ENCODE measurements around the gene PIM1. TPM values are rescaled to one million over a fixed set of nuclear protein-coding genes. Genes with fewer than 3 reads are reported as not detected.
A peak's percentile ranks its signal among the peaks of the same experiment; 100 is the strongest.

The PIM1 gene
- total and polyA plus RNA-seq, 10 of the 15 experiments (the other 5 are each of a cell fraction or from before 2014, with no cell fraction given): 0.66 to 33.9 (median 10.2) TPM

DNA sequence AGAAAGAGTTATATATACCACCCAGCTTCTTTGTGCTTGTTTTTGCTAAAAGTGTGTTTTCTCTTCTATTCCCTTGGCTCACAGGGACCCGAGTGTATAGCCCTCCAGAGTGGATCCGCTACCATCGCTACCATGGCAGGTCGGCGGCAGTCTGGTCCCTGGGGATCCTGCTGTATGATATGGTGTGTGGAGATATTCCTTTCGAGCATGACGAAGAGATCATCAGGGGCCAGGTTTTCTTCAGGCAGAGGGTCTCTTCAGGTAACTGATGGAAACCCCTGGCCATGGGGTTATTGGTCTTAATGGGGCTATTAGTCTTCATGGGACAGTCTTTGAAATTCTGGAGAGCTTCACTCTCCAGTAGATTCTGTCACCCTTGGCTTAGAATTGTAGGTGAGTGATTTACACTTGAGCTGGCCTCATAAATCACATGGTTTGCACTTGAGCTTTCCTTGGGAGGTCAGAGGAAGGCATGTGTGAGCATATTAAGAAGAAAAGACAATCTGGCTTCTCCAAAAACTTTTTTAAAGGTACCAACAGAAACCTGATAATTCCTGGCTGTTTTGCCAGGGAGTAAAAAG, 3.0 kb downstream of the PIM1 start (continued):
- TF ChIP-seq MEF2B (IDR thresholded peaks at IDR 0.05; ENCODE audit: partially characterized antibody, poor library complexity, severe bottlenecking) (no peak), RAD21 (IDR thresholded peaks at IDR 0.05; ENCODE audit: insufficient read depth, low read depth, low read length) (no peak), WRNIP1 (IDR thresholded peaks at IDR 0.05; ENCODE audit: borderline replicate concordance, low read depth, low read length) (no peak), ZSCAN29 (IDR thresholded peaks at IDR 0.05) (no peak)
- TF ChIP-seq, protein P1, sequence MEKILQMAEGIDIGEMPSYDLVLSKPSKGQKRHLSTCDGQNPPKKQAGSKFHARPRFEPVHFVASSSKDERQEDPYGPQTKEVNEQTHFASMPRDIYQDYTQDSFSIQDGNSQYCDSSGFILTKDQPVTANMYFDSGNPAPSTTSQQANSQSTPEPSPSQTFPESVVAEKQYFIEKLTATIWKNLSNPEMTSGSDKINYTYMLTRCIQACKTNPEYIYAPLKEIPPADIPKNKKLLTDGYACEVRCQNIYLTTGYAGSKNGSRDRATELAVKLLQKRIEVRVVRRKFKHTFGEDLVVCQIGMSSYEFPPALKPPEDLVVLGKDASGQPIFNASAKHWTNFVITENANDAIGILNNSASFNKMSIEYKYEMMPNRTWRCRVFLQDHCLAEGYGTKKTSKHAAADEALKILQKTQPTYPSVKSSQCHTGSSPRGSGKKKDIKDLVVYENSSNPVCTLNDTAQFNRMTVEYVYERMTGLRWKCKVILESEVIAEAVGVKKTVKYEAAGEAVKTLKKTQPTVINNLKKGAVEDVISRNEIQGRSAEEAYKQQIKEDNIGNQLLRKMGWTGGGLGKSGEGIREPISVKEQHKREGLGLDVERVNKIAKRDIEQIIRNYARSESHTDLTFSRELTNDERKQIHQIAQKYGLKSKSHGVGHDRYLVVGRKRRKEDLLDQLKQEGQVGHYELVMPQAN (conservative IDR thresholded peaks at IDR 0.05): no peak
- TF ChIP-seq, protein P2, sequence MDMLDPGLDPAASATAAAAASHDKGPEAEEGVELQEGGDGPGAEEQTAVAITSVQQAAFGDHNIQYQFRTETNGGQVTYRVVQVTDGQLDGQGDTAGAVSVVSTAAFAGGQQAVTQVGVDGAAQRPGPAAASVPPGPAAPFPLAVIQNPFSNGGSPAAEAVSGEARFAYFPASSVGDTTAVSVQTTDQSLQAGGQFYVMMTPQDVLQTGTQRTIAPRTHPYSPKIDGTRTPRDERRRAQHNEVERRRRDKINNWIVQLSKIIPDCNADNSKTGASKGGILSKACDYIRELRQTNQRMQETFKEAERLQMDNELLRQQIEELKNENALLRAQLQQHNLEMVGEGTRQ (IDR thresholded peaks at IDR 0.05; ENCODE audit: borderline replicate concordance, low read depth, low read length): no peak

DNA sequence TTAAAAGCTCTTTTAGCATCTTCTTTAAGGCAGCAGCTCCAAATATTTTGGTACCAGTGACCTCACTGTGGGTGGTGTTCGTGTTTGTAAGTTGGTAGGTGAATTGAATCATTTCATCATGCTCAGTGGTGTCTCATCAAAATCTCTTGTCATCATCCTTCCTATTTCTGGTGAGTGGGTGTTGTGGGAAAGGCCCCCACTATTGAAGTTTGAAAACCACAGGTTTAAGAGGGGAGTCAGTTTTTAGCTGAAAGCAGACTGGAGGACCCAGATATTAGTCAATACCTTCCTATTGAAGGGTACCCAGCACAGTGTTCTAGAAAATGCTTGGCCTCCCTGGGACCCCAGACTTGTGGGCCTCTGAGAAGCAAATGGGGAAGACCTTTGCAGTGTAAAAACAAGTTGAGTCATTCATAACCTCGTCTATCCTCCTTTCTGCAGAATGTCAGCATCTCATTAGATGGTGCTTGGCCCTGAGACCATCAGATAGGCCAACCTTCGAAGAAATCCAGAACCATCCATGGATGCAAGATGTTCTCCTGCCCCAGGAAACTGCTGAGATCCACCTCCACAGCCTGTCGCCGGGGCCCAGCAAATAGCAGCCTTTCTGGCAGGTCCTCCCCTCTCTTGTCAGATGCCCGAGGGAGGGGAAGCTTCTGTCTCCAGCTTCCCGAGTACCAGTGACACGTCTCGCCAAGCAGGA, 3.7 kb downstream of the PIM1 start:
- Histone ChIP-seq H4K20me1 (ENCODE audit: control insufficient read depth, insufficient read depth) (no peaks in the 10 kb centered on the region; the same call in 1 of the 2 replicates), H3K9me3 (replicated peaks; ENCODE audit: control insufficient read depth, insufficient read depth, low read length) (no peaks in the 10 kb centered on the region), H3K27ac (ENCODE audit: control insufficient read depth, insufficient read depth) (no peak overlapping the region), H3K79me2 (ENCODE audit: control insufficient read depth, insufficient read depth, low read length) (peaks cover 12% of the 10 kb centered on the region), H3K4me1 (ENCODE audit: control insufficient read depth, insufficient read depth, low read length) (peaks cover 31% of the 10 kb centered on the region), H3K4me3 (no peak overlapping the region), H3K27me3 (replicated peaks in 1 of 2; ENCODE audit: control insufficient read depth in 2 of 2, insufficient read depth in 2 of 2, low read length in 1 of 2) (no peaks in the 10 kb centered on the region), H2AFZ (ENCODE audit: control insufficient read depth, low read depth, low read length) (no peak overlapping the region), H3K4me2 (ENCODE audit: control insufficient read depth, insufficient read depth) (no peak overlapping the region), H3K36me3 (ENCODE audit: control insufficient read depth in 2 of 2, insufficient read depth in 2 of 2, low read length in 1 of 2) (peaks cover 7 to 8% of the 10 kb centered on the region in 2 experiments), H3K9ac (ENCODE audit: control insufficient read depth, insufficient read depth, low read length) (no peak overlapping the region)
- FAIRE-seq (no peak), ATAC-seq (no peak), DNase-seq (ENCODE audit: low read depth, low spot score) (no peak)
- in situ Hi-C loops (cut with MboI) (loop anchor here (5.0 to 10.0 kb wide), 3 partner anchors 121 to 409 kb away; no protein-coding TSS in a partner anchor), intact Hi-C loops (cut with micrococcal nuclease; ENCODE audit: unreplicated experiment) (loop anchor here (5.0 to 10.0 kb wide), 3 partner anchors 61 to 409 kb away; partner anchors contain the start of gene C6orf89)
- ChIA-PET POLR2A (interaction anchor here (4.1 kb wide), 1 partner anchor 124 kb away, joined by 43 read pairs; no protein-coding TSS in a partner anchor), CTCF (interaction anchor here (0.8 to 6.0 kb wide), 16 partner anchors 11 to 408 kb away, joined by 3 to 260 read pairs (median 6); partner anchors contain the start of gene C6orf89), RAD21 (ENCODE audit: unreplicated experiment) (interaction anchor here (1.0 to 8.3 kb wide), 6 partner anchors 13 to 154 kb away, joined by 3 to 255 read pairs (median 25); no protein-coding TSS in a partner anchor), SMC1A (ENCODE audit: uncharacterized antibody, unreplicated experiment) (interaction anchor here (0.8 to 12.2 kb wide), 13 partner anchors 7 to 408 kb away, joined by 3 to 266 read pairs (median 13); no protein-coding TSS in a partner anchor)
- 60% methylated on average over 9 of the region's 9 CpGs for WGBS (ENCODE audit: insufficient coverage, insufficient replicate concordance, low lambda C conversion rate, missing lambda C conversion rate)
- BruUV-seq (replicated peaks): no TSS peak
- TF ChIP-seq TBL1XR1 (IDR thresholded peaks at IDR 0.05; ENCODE audit: low read depth, low read length) (no peak), TCF3 (IDR thresholded peaks at IDR 0.05; ENCODE audit: borderline replicate concordance, insufficient read depth, low read depth, low read length) (no peak), NRF1 (conservative IDR thresholded peaks at IDR 0.05; ENCODE audit: low read depth, low read length) (no peak), KLF5 (IDR thresholded peaks at IDR 0.05; ENCODE audit: partially characterized antibody) (no peak), NFIC (IDR thresholded peaks at IDR 0.05; ENCODE audit: low read depth, low read length) (peak; percentile 43; the same call in 1 of the 2 replicates), RBBP5 (conservative IDR thresholded peaks at IDR 0.05) (no peak)
- TF ChIP-seq, protein P3, sequence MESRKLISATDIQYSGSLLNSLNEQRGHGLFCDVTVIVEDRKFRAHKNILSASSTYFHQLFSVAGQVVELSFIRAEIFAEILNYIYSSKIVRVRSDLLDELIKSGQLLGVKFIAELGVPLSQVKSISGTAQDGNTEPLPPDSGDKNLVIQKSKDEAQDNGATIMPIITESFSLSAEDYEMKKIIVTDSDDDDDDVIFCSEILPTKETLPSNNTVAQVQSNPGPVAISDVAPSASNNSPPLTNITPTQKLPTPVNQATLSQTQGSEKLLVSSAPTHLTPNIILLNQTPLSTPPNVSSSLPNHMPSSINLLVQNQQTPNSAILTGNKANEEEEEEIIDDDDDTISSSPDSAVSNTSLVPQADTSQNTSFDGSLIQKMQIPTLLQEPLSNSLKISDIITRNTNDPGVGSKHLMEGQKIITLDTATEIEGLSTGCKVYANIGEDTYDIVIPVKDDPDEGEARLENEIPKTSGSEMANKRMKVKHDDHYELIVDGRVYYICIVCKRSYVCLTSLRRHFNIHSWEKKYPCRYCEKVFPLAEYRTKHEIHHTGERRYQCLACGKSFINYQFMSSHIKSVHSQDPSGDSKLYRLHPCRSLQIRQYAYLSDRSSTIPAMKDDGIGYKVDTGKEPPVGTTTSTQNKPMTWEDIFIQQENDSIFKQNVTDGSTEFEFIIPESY (IDR thresholded peaks at IDR 0.05): no peak
- TF ChIP-seq, protein P4, sequence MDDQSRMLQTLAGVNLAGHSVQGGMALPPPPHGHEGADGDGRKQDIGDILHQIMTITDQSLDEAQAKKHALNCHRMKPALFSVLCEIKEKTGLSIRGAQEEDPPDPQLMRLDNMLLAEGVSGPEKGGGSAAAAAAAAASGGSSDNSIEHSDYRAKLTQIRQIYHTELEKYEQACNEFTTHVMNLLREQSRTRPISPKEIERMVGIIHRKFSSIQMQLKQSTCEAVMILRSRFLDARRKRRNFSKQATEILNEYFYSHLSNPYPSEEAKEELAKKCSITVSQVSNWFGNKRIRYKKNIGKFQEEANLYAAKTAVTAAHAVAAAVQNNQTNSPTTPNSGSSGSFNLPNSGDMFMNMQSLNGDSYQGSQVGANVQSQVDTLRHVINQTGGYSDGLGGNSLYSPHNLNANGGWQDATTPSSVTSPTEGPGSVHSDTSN (IDR thresholded peaks at IDR 0.05; ENCODE audit: insufficient replicate concordance, low read depth, low read length): no peak
